ENCODE measurements around the gene XRN1.

The XRN1 gene

DNA sequence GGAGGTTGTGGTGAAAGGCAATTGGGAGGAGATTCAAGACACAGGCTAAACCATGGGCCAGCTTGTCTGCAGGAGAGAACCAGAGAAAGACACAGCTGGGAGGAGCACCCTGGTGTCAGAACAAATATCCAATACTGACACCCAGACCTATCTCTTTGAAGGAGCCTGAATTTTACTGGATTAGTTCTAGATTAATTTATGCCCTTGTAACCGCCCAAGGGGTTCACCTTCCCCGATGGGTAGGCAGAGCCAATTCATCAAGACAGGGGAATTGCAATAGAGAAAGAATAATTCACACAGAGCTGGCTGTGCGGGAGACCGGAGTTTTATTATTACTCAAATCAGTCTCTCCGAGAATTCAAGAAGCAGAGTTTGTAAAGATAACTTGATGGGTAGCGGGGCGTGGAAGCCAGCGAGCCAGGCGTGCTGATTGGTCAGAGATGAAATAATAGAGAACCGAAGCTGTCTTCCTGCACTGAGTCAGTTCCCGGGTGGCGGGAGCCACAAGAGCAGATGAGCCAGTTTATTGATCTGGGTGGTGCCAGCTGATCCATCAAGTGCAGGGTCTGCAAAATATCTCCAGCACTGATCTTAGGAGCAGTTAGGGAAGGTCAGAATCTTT is 191.0 kb downstream of the XRN1 start:
- TF ChIP-seq, protein P1, sequence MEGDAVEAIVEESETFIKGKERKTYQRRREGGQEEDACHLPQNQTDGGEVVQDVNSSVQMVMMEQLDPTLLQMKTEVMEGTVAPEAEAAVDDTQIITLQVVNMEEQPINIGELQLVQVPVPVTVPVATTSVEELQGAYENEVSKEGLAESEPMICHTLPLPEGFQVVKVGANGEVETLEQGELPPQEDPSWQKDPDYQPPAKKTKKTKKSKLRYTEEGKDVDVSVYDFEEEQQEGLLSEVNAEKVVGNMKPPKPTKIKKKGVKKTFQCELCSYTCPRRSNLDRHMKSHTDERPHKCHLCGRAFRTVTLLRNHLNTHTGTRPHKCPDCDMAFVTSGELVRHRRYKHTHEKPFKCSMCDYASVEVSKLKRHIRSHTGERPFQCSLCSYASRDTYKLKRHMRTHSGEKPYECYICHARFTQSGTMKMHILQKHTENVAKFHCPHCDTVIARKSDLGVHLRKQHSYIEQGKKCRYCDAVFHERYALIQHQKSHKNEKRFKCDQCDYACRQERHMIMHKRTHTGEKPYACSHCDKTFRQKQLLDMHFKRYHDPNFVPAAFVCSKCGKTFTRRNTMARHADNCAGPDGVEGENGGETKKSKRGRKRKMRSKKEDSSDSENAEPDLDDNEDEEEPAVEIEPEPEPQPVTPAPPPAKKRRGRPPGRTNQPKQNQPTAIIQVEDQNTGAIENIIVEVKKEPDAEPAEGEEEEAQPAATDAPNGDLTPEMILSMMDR (IDR thresholded peaks at IDR 0.05; ENCODE audit: control insufficient read depth, extremely low read depth, insufficient read depth): no peak

More for the DNA sequence above, 191.0 kb downstream of the XRN1 start:
- no peak overlapping the region for H3K4me3 ChIP-seq (ENCODE audit: low read depth, low read length)
- DNase-seq (ENCODE audit: low read depth): no peak
